Activated CD8-positive, alpha-beta memory T cell treated with anti-CD3 and anti-CD28 coated beads for 36 hours (primary cell): ENCODE results near the gene JAM2. TPM values are rescaled to one million over a fixed set of nuclear protein-coding genes. Genes with fewer than 3 reads are reported as not detected.
"Not testable (repeated sequence)": the region's sequence is repeated elsewhere in the genome, so short reads cannot be mapped to it uniquely, and the experiment has no call there.

Experiments
- CTCF ChIA-PET: fragments of 350-600 bp; sonication (Branson Sonifier 250); formaldehyde crosslinking; loops from one replicate; lab custom pipeline; 2021; ENCODE audit warnings: antibody characterized with exemption; lab: Charles Lee
- POLR2A ChIA-PET: fragments of 350-600 bp; sonication (Branson Sonifier 250); formaldehyde crosslinking; loops from one replicate; lab custom pipeline; 2021; ENCODE audit warnings: antibody characterized with exemption; lab: Charles Lee
- total RNA-seq, 2 experiments: library from RNA; stranded (reverse); gene quantifications; one replicate each; pipeline ENCODE4 v1.2.3, GENCODE V29; 2021

Gene JAM2
- total RNA-seq = 1 to 10 TPM; 1.3 TPM

- ChIA-PET CTCF (interaction anchor here (1.2 to 1.4 kb wide), 2 partner anchors 18 to 31 kb away, joined by 3 to 9 read pairs; no protein-coding TSS in a partner anchor), POLR2A (interaction anchor here (1.0 kb wide), 1 partner anchor 30 kb away, joined by 3 read pairs; no protein-coding TSS in a partner anchor)
These were observed at the start of gene JAM2 for GRCh38 chr21:25638660-25639550. JAM2 (plus strand) TSS chr21:25639258; CDS start chr21:25639822, 564 bp downstream.

- CTCF ChIA-PET = no interaction called here
- POLR2A ChIA-PET = no interaction called here
These were observed 49.2 kb upstream of the JAM2 start for GRCh38 chr21:25589887-25590286.

- POLR2A ChIA-PET = interaction anchor here (0.6 to 1.3 kb wide), 5 partner anchors 26 to 253 kb away, joined by 3 to 8 read pairs (median 5); partner anchors contain the start of genes ATP5PF and GABPA
- CTCF ChIA-PET = interaction anchor here (0.7 to 2.5 kb wide), 26 partner anchors 11 to 255 kb away, joined by 3 to 11 read pairs (median 4); partner anchors contain the start of genes ATP5PF, GABPA and JAM2
These were observed 31.7 kb upstream of the JAM2 start, which contains the start of gene MRPL39 for GRCh38 chr21:25607151-25608043. MRPL39 (minus strand) TSS chr21:25607481; CDS start chr21:25607475, 6 bp downstream.

DNA sequence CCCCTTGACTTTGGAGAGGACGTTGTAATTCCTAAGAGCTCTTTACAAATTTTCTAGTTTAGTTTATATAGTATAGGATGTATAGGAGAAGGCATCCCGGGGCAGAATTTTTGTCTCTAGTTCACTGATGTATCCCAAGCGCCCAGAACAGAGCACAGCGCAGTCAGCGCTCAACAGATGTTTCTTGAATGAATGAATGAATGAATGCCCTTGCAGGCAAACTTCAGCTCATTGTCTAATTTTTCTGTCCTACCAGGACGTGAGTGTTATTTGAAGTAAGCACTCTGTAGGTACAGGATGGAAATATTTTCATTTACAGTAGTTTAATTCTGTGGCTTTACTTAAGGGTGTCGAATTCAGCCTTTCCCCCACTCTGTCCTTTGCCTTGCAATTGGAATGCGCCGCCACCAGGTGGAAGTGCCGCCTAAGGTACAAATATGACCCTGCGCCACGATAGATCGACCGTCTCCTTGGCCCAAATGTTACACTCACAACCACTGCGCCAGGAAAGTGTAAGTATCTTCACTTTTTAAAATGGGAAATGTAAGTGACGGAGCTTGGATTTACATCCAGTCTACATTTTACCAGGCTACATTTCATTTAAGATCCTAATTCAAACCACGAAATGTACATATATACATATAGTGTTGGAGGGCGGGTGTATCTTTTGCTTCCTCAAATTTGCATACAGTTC lies 30.9 kb upstream of the JAM2 start:
- POLR2A ChIA-PET = interaction anchor here (1.0 to 1.3 kb wide), 3 partner anchors 31 to 126 kb away, joined by 3 to 6 read pairs (median 3); partner anchors contain the start of genes ATP5PF, GABPA and JAM2
- CTCF ChIA-PET = interaction anchor here (0.6 to 2.5 kb wide), 28 partner anchors 12 to 254 kb away, joined by 3 to 11 read pairs (median 4); partner anchors contain the start of genes ATP5PF, GABPA and JAM2

GRCh38 chr21:25614441-25614840 lies 24.6 kb upstream of the JAM2 start:
- ChIA-PET CTCF (interaction anchor here (1.1 kb wide), 1 partner anchor 176 kb away, joined by 3 read pairs; no protein-coding TSS in a partner anchor), POLR2A (no interaction called here)

DNA sequence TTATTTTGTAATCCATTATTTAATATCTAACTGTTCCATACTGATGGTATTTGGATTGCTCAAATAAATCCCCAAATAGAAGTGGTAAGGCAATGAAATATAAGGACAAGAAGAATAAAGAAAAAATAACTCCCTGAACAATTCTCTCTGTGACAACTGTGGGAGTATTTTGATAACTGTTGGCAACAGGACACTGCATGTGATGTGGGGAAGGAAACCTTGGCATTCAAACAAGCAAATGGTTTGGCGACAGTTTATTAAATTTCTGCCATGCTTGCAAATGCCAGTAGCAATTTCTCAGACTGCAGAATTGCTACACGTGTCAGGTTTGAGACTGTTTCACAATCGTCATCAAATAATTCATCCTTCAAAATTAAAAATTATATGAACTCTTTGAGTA lies 23.2 kb upstream of the JAM2 start:
- POLR2A ChIA-PET = no interaction called here
- CTCF ChIA-PET = no interaction called here

GRCh38 chr21:25619198-25619597 lies 19.9 kb upstream of the JAM2 start:
- ChIA-PET POLR2A (no interaction called here), CTCF (no interaction called here)

DNA sequence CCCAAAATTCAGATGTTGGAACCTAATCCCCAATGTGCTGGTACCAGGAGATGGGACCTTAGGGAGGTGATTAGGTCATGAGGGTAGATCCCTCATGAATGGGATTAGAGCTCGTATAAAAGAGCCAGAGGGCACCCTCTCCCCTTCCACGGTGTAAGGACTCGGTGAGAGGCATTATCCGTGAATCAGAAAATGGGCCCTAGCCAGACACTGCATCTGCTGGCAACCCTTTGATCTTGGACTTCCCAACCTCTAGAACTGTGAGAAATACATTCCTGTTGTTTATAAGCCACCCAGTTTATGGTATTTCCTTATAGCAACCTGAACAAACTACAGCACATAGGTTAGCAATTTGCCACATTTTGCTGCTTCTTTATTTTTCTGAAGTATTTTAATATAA lies 14.5 kb upstream of the JAM2 start:
- ChIA-PET POLR2A (no interaction called here), CTCF (no interaction called here)

- ChIA-PET CTCF (no interaction called here), POLR2A (no interaction called here)
These were observed 14.0 kb upstream of the JAM2 start for GRCh38 chr21:25625036-25625435.

DNA sequence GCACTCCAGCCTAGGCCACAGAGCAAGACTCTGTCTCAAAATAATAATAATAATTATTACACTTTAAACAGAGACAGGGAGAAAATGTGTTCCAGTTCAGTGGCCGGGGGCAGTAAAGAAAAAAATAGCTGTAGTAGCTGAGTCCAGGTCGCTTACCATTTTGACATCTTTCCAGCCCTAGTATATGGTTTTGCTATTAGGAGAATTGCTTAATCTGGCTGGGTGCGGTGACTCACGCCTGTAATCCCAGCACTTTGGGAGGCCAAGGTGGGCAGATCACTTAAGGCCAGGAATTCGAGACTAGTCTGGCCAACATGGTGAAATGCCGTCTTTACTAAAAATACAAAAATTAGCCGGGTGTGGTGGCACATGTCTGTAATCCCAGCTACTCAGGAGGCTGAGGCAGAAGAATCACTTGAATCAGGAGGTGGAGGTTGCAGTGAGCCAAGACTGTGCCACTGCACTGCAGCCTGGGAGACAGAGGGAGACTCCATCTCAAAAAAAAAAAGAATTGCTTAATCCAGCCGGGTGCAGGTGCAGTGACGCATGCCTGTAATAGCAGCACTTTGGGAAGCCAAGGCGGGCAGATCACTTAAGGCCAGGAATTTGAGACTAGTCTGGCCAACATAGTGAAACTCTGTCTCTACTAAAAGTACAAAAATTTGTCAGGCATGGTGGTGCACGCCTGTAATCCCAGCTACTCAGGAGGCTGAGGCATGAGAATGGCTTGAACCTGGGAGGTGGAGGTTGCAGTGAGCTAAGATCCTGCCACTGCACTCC lies 13.1 kb upstream of the JAM2 start:
- CTCF ChIA-PET, POLR2A ChIA-PET: not testable (repeated sequence)

GRCh38 chr21:25626757-25627156 lies 12.3 kb upstream of the JAM2 start:
- POLR2A ChIA-PET = no interaction called here
- CTCF ChIA-PET = interaction anchor here (1.4 kb wide), 1 partner anchor 19 kb away, joined by 5 read pairs; no protein-coding TSS in a partner anchor

- ChIA-PET CTCF (no interaction called here), POLR2A (no interaction called here)
These were observed 6.8 kb upstream of the JAM2 start for GRCh38 chr21:25632296-25632695.

GRCh38 chr21:25635310-25635709 lies 3.7 kb upstream of the JAM2 start:
- POLR2A ChIA-PET = no interaction called here
- CTCF ChIA-PET = no interaction called here

DNA sequence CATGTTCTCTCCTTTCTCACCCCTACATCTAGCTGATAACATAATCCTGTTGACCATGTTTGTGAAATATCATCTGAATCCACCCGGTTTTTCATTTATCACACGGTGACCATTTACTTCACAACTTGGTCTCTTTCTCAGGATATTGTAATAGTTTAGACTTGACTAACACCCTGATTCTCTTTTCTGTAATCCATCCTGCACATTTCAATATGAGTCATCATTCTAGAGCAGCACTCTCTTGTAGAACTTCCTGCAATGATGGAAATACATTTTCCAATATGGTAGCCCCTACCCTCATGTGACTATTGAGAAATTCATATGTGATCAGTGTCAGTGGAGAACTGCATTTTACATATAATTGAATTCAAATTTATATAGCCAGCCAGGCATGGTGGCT lies 2.3 kb upstream of the JAM2 start:
- ChIA-PET POLR2A (no interaction called here), CTCF (interaction anchor here (0.8 kb wide), 1 partner anchor 29 kb away, joined by 3 read pairs; no protein-coding TSS in a partner anchor)

DNA sequence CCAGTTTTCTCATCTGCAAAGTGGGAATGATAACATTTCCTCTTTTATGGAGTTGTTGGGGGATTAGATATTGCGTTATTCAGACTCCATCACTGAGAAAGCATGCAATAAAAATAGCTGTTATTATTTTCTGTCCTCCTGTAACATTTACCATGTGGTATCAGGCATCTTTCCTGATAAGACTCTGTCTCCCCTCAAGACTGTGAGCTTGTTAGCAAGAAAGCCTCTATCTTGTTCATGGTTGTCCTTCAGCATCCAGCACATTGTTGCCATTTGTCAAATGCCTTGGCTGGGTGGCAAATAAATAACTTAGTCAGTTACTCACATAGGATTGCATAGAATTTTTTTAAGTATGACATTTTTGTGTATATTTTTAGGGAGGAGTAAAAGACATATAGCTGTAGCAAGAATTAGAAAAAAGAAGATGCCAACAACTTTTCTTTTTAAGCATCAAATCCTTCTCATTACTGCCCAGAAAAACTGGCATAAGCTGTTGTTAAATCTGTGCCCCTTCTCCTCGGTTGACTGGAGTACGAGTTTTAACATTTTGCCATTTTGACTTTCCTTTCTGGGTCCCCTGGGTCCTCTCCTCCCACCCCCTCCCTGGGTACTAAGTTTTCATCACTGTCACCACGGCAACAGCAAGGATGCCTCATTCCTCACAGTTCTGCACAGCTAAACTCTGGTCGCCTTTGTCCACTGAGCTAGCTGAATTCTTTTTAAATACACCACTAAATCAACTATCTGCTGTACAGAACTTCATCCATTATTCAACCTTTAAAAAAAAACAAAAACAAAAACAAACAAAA lies 1.0 kb upstream of the JAM2 start:
- ChIA-PET CTCF (interaction anchor here (1.4 kb wide), 1 partner anchor 30 kb away, joined by 9 read pairs; no protein-coding TSS in a partner anchor), POLR2A (no interaction called here)

- POLR2A ChIA-PET = interaction anchor here (1.0 kb wide), 1 partner anchor 31 kb away, joined by 3 read pairs; no protein-coding TSS in a partner anchor
- CTCF ChIA-PET = interaction anchor here (1.2 to 1.4 kb wide), 2 partner anchors 19 to 32 kb away, joined by 3 to 9 read pairs; no protein-coding TSS in a partner anchor
These were observed 618 bp downstream of the JAM2 start for GRCh38 chr21:25639551-25640201.
